Gastroesophageal sphincter (tissue), 3 donors: ENCODE measurements around the gene NUP88.

Experiments
- POLR2A ChIP-seq, 2 donors: fragments of 450-650 bp; IDR thresholded peaks; one replicate each; pipeline ENCODE4 v1.6.1; 2017; ENCODE audit warnings: antibody characterized with exemption in 2 of 2, mild to moderate bottlenecking in 2 of 2, moderate library complexity in 1 of 2
- POLR2AphosphoS5 ChIP-seq: sonication (generic); formaldehyde crosslinking; IDR thresholded peaks from one replicate; pipeline ENCODE4 v1.6.1; 2017; ENCODE audit warnings: antibody characterized with exemption
- TF ChIP-seq, protein P1 (sequence below), 4 experiments: fragments of 200-600 bp in 2 of 4; fragments of 450-650 bp in 2 of 4; sonication (generic) in 1 of 4; IDR thresholded peaks; one replicate each; pipeline ENCODE4 v1.5.1; 2017 to 2019; ENCODE audit warnings: antibody characterized with exemption in 4 of 4, mild to moderate bottlenecking in 2 of 4, moderate library complexity in 2 of 4

DNA sequence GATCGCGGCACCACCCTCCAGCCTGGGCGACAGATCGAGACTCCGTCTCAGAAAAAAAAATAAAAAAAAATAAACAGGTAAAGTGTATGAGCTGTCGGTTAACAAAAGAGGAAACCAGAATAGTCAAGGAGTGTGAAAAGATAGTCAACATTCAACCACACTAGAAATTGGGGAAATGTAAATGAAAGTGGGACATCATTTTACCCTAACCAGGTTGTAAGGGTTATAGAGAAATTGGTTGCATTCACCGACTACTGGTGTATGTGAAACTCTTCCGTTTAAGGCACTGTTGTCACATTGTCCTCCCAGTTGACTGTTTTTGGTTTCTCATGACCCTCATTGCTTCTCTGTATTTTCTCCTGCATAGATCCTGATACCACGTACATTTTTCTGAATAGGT, 74.5 kb downstream of the NUP88 start:
- TF ChIP-seq, protein P1, sequence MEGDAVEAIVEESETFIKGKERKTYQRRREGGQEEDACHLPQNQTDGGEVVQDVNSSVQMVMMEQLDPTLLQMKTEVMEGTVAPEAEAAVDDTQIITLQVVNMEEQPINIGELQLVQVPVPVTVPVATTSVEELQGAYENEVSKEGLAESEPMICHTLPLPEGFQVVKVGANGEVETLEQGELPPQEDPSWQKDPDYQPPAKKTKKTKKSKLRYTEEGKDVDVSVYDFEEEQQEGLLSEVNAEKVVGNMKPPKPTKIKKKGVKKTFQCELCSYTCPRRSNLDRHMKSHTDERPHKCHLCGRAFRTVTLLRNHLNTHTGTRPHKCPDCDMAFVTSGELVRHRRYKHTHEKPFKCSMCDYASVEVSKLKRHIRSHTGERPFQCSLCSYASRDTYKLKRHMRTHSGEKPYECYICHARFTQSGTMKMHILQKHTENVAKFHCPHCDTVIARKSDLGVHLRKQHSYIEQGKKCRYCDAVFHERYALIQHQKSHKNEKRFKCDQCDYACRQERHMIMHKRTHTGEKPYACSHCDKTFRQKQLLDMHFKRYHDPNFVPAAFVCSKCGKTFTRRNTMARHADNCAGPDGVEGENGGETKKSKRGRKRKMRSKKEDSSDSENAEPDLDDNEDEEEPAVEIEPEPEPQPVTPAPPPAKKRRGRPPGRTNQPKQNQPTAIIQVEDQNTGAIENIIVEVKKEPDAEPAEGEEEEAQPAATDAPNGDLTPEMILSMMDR (IDR thresholded peaks at IDR 0.05) = no peak
- TF ChIP-seq POLR2A (IDR thresholded peaks at IDR 0.05) (no peak), POLR2AphosphoS5 (no peak)
